HAP-1 (cell line): ENCODE data around the gene AHCY.
"Not testable (repeated sequence)": the region's sequence is repeated elsewhere in the genome, so short reads cannot be mapped to it uniquely, and the experiment has no call there.

ENCODE experiments used
- DNase-seq, 2 experiments: peaks; one replicate each; pipeline ENCODE4 v3.0.0-alpha.2; 2016 to 2020; ENCODE audit warnings: low spot score in 2 of 2
- H3K27me3 ChIP-seq: fragments of 250-450 bp; sonication (Bioruptor Pico); 2 replicates; pipeline ENCODE4 v1.5.1; 2020; ENCODE audit warnings: low read depth, mild to moderate bottlenecking, moderate library complexity
- H3K36me3 ChIP-seq: fragments of 250-450 bp; sonication (Bioruptor Pico); replicated peaks from 2 replicates; pipeline ENCODE4 v1.5.1; 2020; ENCODE audit warnings: mild to moderate bottlenecking
- H3K4me1 ChIP-seq: fragments of 250-450 bp; sonication (Bioruptor Pico); 2 replicates; pipeline ENCODE4 v1.5.1; 2020; ENCODE audit warnings: mild to moderate bottlenecking
- H3K4me3 ChIP-seq: fragments of 250-450 bp; sonication (Bioruptor Pico); 2 replicates; pipeline ENCODE4 v1.5.1; 2020; ENCODE audit warnings: mild to moderate bottlenecking, moderate library complexity
- H3K9me3 ChIP-seq: fragments of 250-450 bp; sonication (Bioruptor Pico); 2 replicates; pipeline ENCODE4 v1.5.1; 2020; ENCODE audit warnings: mild to moderate bottlenecking, moderate library complexity
- in situ Hi-C: fragments of 300-500 bp; cut with MboI; formaldehyde crosslinking; loops from 3 replicates; pipeline ENCODE4 v1.14.3; 2020; ENCODE audit warnings: low sequenced_read_pairs, inconsistent platforms, mixed read lengths

Gene AHCY

DNA sequence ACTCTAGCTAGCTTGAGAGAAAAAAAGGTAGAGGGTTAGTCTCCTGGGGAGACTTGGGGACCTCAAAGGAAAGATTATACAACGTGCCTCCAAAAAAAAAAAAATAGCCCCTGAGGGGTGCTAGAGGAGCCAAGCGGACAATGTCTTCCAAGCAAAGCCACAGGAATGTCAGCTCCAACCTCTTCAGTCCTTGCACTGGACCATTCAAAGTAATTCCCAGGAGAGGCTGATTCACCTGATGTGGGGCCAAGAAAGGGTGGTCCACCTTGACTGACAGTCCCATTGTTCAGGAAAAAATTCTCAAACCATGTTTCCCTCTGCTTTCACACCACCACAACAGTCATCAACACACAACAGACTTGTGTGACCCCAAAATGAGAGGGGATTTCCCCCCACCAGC, 31.2 kb downstream of the AHCY start:
- in situ Hi-C loops: no loop called here
- peaks cover 46% of the 10 kb centered on the region for H3K36me3 ChIP-seq
- no peaks in the 10 kb centered on the region for H3K4me1 ChIP-seq
- no peak overlapping the region for H3K4me3 ChIP-seq
- no peaks in the 10 kb centered on the region for H3K27me3 ChIP-seq
- no peaks in the 10 kb centered on the region for H3K9me3 ChIP-seq
- DNase-seq: no peak

DNA sequence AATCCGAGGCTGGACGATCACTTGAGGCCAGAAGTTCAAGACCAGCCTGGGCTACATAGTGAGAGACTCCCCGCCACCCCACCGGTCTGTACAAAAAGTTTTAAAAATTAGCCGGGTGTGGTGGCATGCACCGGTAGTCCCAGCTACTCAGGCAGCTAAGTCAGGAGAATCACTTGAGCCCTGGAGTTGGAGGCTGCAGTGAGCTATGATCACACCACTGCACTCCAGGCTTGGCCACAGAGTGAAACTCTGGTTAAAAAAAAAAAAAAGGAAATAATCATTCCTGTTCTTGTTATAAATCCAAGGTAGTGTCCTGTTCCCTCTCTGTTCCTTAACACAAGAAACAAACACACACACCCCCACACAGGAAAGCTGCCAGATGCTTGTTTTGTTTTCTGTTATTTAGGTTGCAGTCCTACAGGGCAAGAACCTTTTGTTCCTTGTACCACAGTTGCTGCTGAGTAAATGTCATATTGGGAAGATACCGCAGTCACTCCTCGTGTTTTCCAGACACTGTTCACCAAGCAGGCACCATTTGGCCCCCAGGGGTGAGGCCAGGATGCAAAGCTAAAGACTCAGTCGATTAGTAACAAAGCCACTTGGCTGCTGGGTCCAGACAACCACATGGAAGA, 33.0 kb downstream of the AHCY start:
- H3K36me3 ChIP-seq: peaks cover 28% of the 10 kb centered on the region
- DNase-seq: no peak
- no peaks in the 10 kb centered on the region for H3K27me3 ChIP-seq
- H3K4me1 ChIP-seq: no peaks in the 10 kb centered on the region
- no peak overlapping the region for H3K4me3 ChIP-seq
- H3K9me3 ChIP-seq: no peaks in the 10 kb centered on the region
- in situ Hi-C loops: no loop called here

DNA sequence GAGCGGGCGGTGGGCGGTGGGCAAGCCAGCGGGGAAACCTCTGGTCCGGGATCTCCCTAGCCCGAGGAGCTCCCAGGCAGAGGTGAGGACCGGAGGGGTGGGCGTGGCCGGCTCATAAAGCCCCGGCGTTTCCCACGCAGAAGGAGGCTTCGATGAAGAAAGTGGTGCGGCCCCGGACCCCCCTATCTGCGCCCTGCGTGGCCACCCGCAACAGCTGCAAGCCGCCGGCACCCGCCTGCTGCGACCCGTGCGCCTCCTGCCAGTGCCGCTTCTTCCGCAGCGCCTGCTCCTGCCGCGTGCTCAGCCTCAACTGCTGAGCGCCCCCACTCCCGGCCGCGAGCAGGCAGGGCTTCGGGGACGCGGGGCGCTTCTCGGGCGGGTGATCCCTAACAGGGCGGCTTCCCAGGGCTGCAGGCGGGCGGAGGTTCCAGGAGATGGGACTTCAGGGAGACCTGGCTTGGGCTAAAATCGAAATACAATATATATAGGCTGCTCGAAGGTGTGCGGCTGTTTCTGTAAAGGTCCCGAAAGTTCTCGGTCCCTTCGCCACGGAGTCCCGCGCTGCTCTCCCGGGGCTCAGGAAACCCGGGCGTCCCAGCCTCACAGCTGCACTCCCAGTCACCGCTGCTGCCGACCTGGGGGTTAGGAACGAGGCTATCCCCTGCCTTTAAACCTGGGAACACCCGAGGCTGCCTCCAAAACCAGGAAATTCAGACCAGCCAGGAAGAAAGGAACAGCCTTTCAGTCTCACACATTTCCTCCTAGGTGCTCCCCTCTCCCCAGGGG, 34.1 kb downstream of the AHCY start:
- in situ Hi-C loops: no loop called here
- H3K27me3 ChIP-seq: no peaks in the 10 kb centered on the region
- no peak overlapping the region for H3K4me3 ChIP-seq
- H3K9me3 ChIP-seq: no peaks in the 10 kb centered on the region
- H3K36me3 ChIP-seq: peaks cover 21% of the 10 kb centered on the region
- H3K4me1 ChIP-seq: no peaks in the 10 kb centered on the region
- DNase-seq: no peak

DNA sequence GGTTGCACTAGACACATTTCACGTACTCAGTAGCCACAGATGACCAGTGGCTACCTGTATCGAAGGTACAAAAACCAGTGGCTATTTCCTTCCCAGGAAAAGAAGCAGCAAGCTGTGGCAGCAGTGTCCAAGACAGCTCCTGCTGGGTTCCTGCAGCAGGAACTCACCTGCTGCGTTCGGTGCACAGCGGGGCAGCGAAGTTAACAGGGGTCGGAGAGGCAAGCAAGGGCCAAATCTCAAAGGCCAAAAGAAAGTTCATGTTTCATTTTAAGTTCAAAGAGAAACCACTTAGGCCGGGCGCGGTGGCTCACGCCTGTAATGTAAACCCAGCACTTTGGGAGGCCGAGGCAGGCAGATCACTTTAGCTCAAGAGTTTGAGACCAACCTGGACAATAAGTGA, 35.0 kb downstream of the AHCY start:
- peaks cover 21% of the 10 kb centered on the region for H3K36me3 ChIP-seq
- H3K27me3 ChIP-seq: no peaks in the 10 kb centered on the region
- no peak for DNase-seq
- H3K4me3 ChIP-seq: no peak overlapping the region
- no peaks in the 10 kb centered on the region for H3K9me3 ChIP-seq
- in situ Hi-C loops: no loop called here
- no peaks in the 10 kb centered on the region for H3K4me1 ChIP-seq

DNA sequence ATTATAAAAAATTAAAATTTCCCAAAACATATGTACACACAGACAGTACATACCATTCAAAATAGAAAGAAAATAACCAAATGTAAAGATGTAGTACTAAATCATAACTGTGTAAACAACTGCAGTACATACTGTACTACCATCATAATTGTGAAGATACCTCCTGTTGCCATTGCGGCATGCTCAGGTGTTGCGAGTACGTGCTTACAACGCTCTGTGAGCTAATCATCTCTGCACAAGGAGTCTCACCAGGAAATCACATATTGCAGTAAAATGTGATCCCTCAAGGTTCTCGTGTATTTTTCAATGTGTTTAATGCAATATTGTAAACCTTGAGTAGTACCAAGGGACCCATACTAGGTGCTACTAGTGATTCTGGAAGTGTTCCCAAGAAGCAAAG, 39.0 kb downstream of the AHCY start:
- in situ Hi-C loops: no loop called here
- H3K9me3 ChIP-seq: no peaks in the 10 kb centered on the region
- H3K4me3 ChIP-seq: no peak overlapping the region
- H3K4me1 ChIP-seq: no peaks in the 10 kb centered on the region
- no peak for DNase-seq
- no peaks in the 10 kb centered on the region for H3K27me3 ChIP-seq
- H3K36me3 ChIP-seq: 0 out of 2 replicates have a peak, but pooled peaks cover 4% of the 10 kb centered on the region

DNA sequence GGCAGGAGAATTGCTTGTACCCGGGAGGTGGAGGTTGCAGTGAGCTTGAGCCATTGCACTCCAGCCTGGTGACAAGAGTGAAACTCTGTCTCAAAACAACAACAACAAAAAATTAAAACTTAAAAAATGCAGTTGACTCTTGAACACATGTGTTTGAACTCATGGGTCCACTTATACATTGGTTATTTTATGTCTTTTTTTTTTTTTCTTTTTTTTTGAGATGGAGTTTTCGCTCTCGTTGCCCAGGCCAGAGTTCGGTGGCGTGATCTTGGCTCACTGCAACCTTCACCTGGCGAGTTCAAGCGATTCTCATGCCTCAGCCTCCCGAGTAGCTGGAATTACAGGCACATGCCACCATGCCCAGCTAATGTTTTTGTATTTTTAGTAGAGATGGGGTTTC, 39.7 kb downstream of the AHCY start:
- in situ Hi-C loops, H3K4me3 ChIP-seq, H3K9me3 ChIP-seq, H3K4me1 ChIP-seq, H3K27me3 ChIP-seq, H3K36me3 ChIP-seq, DNase-seq: not testable (repeated sequence)

DNA sequence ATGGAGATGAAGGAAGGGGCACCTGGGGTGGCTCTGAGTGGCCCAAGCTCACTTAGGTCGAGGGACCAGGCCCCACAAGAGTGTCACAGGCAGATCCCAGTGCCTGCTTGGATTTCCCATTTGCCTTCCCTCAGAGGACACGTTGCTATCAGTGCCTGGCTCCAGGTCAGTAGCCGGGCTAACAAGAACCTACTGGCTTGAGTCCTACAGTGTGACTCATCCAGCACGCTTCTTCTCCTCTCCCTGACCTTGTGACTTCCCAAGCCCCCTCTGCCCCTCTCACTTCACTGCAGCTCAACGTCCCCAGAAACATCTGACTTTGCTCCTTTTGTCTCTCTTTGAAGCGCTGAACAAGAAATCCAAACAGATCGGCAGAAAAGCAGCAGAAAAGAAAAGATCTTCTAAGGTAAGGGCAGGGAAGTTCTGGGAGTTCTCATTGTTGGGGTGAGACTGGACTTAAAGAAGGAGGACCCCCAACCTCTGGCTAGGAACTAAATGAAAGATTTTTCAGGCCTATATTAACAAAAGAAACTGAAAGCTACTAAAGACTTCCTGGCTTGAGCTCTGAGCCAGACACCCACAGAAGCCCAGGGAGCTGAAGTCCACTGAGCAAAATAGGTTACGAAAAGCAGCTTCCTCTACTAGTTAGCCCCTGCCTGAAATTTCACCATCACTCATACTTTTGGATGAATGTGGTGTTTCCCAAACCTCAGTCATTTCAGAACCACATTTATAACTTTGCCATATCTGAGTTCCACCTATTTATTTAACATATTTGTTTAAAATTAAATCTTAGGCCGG, 40.5 kb downstream of the AHCY start:
- no peak overlapping the region for H3K4me3 ChIP-seq
- H3K27me3 ChIP-seq: no peaks in the 10 kb centered on the region
- H3K36me3 ChIP-seq: 0 out of 2 replicates have a peak, but pooled peaks cover 4% of the 10 kb centered on the region
- in situ Hi-C loops: no loop called here
- no peaks in the 10 kb centered on the region for H3K4me1 ChIP-seq
- no peaks in the 10 kb centered on the region for H3K9me3 ChIP-seq
- DNase-seq: no peak

DNA sequence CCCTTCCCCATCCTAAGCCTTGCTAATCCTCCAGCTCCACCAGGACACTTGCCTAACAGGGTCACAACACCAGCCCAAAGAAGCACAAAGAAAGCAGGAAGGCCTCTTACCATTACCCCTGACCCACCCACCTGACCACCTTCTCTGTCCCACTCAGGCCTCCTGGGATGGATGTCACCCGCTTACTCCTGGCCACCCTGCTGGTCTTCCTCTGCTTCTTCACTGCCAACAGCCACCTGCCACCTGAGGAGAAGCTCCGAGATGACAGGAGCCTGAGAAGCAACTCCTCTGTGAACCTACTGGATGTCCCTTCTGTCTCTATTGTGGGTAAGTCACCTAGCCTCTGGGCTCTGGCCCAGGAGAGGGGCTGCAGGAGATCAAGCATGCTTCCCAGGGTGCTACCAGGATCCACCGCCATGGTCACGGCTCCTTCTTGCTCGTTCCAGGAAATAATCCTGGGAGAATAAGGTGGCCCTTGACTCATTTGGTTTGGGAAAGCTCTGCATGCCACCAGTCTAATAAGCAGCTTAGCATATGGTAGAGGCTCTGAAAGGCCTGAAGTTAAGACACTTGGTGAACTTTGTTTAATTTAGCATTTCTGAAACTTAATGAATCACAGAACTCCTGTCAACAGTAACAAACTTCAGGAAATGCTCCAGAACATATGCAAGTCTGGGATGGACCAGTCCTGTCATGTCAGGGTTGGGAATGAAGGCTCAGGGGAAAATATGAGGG, 42.8 kb downstream of the AHCY start:
- Histone ChIP-seq H3K27me3 (no peaks in the 10 kb centered on the region), H3K36me3 (0 out of 2 replicates have a peak, but pooled peaks cover 4% of the 10 kb centered on the region), H3K4me3 (no peak overlapping the region), H3K9me3 (no peaks in the 10 kb centered on the region), H3K4me1 (no peaks in the 10 kb centered on the region)
- DNase-seq: no peak
- in situ Hi-C loops: no loop called here

DNA sequence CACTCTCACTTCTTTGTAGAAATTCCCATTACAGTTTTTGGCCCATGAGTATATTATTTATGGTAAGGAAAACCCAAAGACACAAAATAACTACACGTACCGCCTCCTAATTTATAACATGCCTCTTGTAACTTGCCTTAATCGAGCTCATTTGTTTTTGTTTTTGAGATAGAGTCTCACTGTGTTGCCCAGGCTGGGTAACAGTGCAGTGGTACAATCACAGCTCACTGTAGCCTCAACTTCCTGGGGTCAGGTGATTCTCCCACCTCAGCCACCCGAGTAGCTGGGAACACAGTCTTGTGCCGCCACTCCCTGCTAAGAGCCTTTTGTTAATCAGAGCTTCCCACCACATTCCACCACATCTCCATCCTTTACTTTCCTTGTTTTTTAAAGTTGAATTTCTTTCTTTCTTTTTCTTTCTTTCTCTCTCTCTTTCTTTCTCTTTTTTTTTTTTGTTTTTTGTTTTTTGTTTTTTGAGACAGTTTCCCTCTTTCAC, 46.5 kb downstream of the AHCY start:
- Histone ChIP-seq H3K9me3 (no peaks in the 10 kb centered on the region), H3K4me1 (no peaks in the 10 kb centered on the region), H3K36me3 (no peaks in the 10 kb centered on the region; the same call in 1 of the 2 replicates), H3K4me3 (no peak overlapping the region), H3K27me3 (no peaks in the 10 kb centered on the region)
- in situ Hi-C loops: no loop called here
- no peak for DNase-seq

DNA sequence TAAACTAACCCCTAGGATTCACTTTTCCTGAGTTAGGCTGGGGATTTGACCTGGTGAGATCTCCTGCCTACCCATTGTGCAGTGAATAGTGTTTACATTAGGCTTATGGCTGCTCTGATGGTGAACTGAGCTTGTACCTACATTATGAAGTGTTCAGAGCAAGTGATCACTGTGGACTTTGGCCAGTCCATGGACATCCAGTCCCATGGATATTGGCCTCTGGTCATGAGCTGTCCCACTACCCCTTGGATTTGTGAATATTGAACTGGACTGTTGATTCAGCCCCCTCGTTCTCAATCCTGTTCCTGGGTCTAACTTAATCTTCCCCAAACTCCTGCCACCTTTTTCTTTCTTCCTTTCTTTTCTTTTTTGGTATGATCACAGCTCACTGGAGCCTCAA, 48.2 kb downstream of the AHCY start:
- H3K4me3 ChIP-seq: no peak overlapping the region
- H3K27me3 ChIP-seq: no peaks in the 10 kb centered on the region
- in situ Hi-C loops: no loop called here
- H3K4me1 ChIP-seq: no peaks in the 10 kb centered on the region
- H3K36me3 ChIP-seq: no peaks in the 10 kb centered on the region; the same call in 1 of the 2 replicates
- DNase-seq: no peak
- no peaks in the 10 kb centered on the region for H3K9me3 ChIP-seq

DNA sequence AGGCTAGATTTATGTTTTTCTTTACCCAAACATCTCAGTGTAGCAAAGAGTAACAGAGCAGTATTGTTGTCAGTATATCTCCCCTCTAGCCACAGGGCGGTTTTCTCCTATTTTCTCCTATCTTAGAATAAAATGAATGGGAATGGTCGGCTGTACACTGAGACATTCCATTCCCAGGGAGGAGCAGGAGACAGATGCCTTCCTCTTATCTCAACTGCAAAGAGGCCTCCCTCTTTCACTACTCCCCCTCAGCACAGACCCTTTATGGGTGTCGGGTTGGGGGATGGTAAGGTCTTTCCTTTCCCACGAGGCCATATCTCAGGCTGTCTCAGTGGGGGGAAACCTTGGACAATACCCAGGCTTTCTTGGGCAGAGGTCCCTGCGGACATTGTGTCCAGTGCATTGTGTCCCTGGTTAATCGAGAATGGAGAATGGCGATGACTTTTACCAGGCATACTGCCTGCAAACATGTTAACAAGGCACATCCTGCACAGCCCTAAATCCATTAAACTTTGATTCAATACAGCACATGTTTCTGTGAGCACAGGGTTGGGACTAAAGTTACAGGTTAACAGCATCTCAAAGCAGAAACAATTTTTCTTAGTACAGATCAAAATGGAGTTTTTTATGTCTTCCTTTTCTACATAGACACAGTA, 50.6 kb downstream of the AHCY start:
- H3K36me3 ChIP-seq, H3K9me3 ChIP-seq, in situ Hi-C loops, DNase-seq, H3K4me1 ChIP-seq, H3K4me3 ChIP-seq, H3K27me3 ChIP-seq: not testable (repeated sequence)

DNA sequence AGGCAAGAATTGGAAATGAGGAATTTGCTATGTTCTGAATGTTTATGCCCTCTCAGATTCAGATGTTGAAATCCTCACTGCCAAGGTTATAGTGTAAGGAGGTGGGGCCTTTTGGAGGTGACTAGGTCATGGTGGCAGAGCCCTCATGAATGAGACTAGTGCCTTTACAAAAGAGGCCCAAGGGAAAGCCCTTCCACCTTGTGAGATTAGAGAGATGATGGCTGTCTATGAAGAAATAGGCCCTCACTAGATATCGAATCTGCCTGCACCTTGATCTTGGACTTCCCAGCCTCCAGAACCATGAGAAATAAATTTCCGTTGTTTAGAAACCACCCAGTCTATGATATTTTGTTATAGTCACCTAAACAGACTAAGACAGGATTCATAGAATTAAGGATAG, 51.5 kb downstream of the AHCY start:
- Histone ChIP-seq H3K36me3 (no peaks in the 10 kb centered on the region; the same call in 1 of the 2 replicates), H3K4me3 (no peak overlapping the region), H3K9me3 (no peaks in the 10 kb centered on the region), H3K27me3 (no peaks in the 10 kb centered on the region), H3K4me1 (no peaks in the 10 kb centered on the region)
- in situ Hi-C loops: no loop called here
- no peak for DNase-seq

DNA sequence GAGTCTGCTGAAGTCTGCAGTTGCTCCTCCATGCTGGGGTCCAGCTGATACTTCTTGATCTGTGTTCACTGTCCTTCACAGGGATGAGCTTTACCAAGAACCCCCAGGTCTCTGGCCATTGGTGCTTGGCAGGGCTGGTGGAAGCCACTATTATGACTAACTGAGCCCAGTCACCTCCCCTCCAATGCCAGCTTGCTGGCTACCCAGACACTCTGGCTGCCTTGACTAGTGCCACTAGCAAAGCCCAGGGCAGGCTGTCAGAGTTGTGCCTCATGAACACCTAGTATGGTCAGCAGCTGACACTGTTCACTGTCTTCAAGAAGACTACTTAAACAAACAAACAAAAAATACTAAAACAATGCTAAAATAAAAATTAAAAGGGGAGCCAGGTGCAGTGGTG, 53.1 kb downstream of the AHCY start:
- no peaks in the 10 kb centered on the region; the same call in 1 of the 2 replicates for H3K36me3 ChIP-seq
- in situ Hi-C loops: no loop called here
- DNase-seq: no peak

More for the DNA sequence above, 53.1 kb downstream of the AHCY start:
- Histone ChIP-seq H3K4me1 (no peaks in the 10 kb centered on the region), H3K4me3 (no peak overlapping the region), H3K9me3 (no peaks in the 10 kb centered on the region), H3K27me3 (no peaks in the 10 kb centered on the region)
